ENCODE measurements around the gene ASXL2.

DNA sequence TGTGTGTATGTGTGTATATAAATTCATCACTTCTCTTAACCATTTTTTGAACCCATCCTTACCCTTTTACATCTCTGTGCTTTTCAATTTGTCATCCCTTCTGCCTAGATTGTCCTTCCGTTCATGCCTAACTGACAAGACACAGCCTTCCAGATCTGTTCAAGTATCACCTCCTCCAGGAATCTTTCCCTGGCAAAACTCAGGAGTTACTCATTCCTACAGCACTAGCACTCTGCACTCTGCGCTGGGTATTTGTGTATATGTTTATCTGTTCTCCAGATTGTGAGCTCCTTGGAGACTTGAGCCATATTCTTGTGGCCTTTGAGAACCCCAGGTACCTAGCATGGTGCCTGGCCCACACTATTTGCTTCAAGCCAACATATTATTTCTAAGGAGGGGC is 26.8 kb upstream of the ASXL2 start:
- TF ChIP-seq CTCF (IDR thresholded peaks at IDR 0.05; ENCODE audit: insufficient read depth, low read length, poor library complexity, severe bottlenecking) (no peak), EZH2phosphoT487 (conservative IDR thresholded peaks at IDR 0.05; ENCODE audit: low read length) (no peak)
